Mucosa of descending colon (tissue), 3 donors: Measurements from ENCODE around the gene XPR1. TPM values are rescaled to one million over a fixed set of nuclear protein-coding genes. Genes with fewer than 3 reads are reported as not detected.

Experiments used
- ATAC-seq: fragments of 200-7000 bp; cut with Tn5 transposase; one replicate; pipeline ENCODE4 v1.9.1; 2020; ENCODE audit warnings: mild to moderate bottlenecking, moderate library complexity
- DNase-seq, 3 donors: peaks; one replicate each; pipeline ENCODE4 v3.0.0-alpha.2; 2020
- H3K36me3 ChIP-seq: fragments of 200-600 bp; one replicate; pipeline ENCODE4 v1.8.0; 2021; ENCODE audit warnings: low read depth, mild to moderate bottlenecking
- H3K4me1 ChIP-seq: fragments of 200-600 bp; one replicate; pipeline ENCODE4 v1.8.0; 2021; ENCODE audit warnings: low read depth, mild to moderate bottlenecking
- H3K4me3 ChIP-seq: fragments of 200-600 bp; one replicate; pipeline ENCODE4 v1.8.0; 2021; ENCODE audit warnings: mild to moderate bottlenecking
- H3K9me3 ChIP-seq: fragments of 200-600 bp; one replicate; pipeline ENCODE4 v1.8.0; 2021; ENCODE audit warnings: mild to moderate bottlenecking
- intact Hi-C, 2 donors: fragments of 100-400 bp; cut with DNase I in 1 of 2; cut with micrococcal nuclease in 1 of 2; formaldehyde crosslinking; loops; one replicate each; pipeline versions ENCODE4 v1.11.0 to v1.11.1; 2022; cut with DNase I, micrococcal nuclease
- total RNA-seq, 3 donors: library from RNA; stranded (reverse); fragmentation: NEBNext Ultra II Directional in 2 of 3; extraction: Animal tissue kit (Norgen Biotek cat#: 25700) in 2 of 3; gene quantifications; one replicate each; pipeline versions ENCODE4 v1.2.1 to v1.2.4, GENCODE V29; 2021 to 2023
- TF ChIP-seq, protein P1 (sequence below): fragments of 200-600 bp; IDR thresholded peaks from one replicate; pipeline ENCODE4 v1.8.0; 2022; ENCODE audit warnings: antibody characterized with exemption, mild to moderate bottlenecking
- donor health status: DM: no; HTN: no; CAD: no; lungs with moderate emphysema.
- donor health status: DM: no; HTN: no; CAD: no.
- donor health status: DM: no; HTN: yes; CAD: no.

The XPR1 gene
- total RNA-seq, 3 donors from 2014 or later = 31.6 to 64.9 (median 34.6) TPM

- intact Hi-C loops = no loop called here
- Histone ChIP-seq H3K4me1 (no peaks in the 10 kb centered on the region), H3K9me3 (no peaks in the 10 kb centered on the region), H3K4me3 (no peak overlapping the region), H3K36me3 (no peaks in the 10 kb centered on the region)
- DNase-seq (no peak), ATAC-seq (no peak)
- TF ChIP-seq, protein P1, sequence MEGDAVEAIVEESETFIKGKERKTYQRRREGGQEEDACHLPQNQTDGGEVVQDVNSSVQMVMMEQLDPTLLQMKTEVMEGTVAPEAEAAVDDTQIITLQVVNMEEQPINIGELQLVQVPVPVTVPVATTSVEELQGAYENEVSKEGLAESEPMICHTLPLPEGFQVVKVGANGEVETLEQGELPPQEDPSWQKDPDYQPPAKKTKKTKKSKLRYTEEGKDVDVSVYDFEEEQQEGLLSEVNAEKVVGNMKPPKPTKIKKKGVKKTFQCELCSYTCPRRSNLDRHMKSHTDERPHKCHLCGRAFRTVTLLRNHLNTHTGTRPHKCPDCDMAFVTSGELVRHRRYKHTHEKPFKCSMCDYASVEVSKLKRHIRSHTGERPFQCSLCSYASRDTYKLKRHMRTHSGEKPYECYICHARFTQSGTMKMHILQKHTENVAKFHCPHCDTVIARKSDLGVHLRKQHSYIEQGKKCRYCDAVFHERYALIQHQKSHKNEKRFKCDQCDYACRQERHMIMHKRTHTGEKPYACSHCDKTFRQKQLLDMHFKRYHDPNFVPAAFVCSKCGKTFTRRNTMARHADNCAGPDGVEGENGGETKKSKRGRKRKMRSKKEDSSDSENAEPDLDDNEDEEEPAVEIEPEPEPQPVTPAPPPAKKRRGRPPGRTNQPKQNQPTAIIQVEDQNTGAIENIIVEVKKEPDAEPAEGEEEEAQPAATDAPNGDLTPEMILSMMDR = no peak
Observed at GRCh38 chr1:180791806-180792205, 160.0 kb downstream of the XPR1 start.

- TF ChIP-seq, protein P1 = no peak
- ATAC-seq (no peak), DNase-seq (no peak)
- H3K4me3 ChIP-seq = no peak overlapping the region
- intact Hi-C loops = no loop called here
- H3K9me3 ChIP-seq = no peaks in the 10 kb centered on the region
- no peaks in the 10 kb centered on the region for H3K36me3 ChIP-seq
- no peaks in the 10 kb centered on the region for H3K4me1 ChIP-seq
Observed at GRCh38 chr1:180793451-180793850, 161.6 kb downstream of the XPR1 start.

DNA sequence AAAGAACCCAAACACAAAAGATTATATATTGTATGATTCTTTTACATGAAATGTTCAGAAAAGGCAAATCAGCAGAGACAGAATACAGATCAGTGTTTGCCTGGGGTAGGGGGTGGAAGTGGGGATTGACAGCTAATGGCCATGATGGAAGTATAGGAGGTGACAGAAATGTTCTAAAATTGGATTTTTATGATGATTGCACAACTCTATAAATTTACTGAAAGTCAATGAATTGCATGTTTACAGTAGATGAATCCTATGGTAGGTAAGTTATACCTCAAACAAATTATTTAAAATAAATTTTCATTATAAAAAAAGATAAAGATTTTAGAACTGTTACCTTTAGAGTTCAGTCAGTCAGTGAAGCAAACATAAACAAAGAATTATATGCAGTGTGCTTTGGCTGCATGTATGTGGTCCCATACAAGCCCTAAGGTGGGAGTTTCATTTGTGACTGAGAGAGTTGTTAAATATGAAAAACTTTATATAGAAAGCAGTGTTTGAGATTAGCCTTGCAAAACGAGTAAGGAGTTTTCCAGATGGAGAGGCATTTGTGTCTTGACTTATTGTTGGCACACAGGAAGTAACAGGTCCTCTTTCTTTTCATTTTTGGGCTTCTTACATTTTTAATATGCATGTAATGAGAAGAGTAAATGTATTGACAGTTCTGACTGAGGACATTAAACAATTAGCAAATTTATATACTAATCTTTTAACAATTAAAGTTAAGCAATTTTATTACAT, 165.2 kb downstream of the XPR1 start:
- Histone ChIP-seq H3K9me3 (no peaks in the 10 kb centered on the region), H3K4me1 (no peaks in the 10 kb centered on the region), H3K4me3 (no peak overlapping the region), H3K36me3 (no peaks in the 10 kb centered on the region)
- intact Hi-C loops = no loop called here
- ATAC-seq (no peak), DNase-seq (no peak)
- TF ChIP-seq, protein P1 = no peak

- Histone ChIP-seq H3K9me3 (no peaks in the 10 kb centered on the region), H3K4me3 (no peak overlapping the region), H3K4me1 (no peaks in the 10 kb centered on the region), H3K36me3 (no peaks in the 10 kb centered on the region)
- no peak for ATAC-seq
- intact Hi-C loops = no loop called here
- TF ChIP-seq, protein P1 = no peak
- DNase-seq = no peak
Observed at GRCh38 chr1:180800945-180801344, 169.1 kb downstream of the XPR1 start.

DNA sequence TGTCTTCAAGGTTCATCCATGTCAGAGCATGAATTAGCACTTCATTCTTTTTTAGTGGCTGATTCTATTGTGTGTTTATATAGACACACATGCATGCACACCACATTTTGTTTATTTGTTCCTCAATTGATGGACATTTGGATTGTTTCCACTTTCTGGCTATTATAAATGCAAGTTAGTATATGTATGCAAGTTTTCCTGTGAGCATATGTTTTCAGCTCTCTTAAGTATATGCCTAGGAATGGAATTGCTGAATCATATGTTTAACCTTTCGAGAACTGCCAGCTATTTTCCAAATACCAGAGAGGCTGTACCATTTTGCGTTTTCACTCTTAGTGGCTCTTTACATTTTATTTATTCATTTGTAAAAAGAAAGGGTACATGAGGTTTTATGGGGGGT, 171.0 kb downstream of the XPR1 start:
- no peak for ATAC-seq
- Histone ChIP-seq H3K36me3 (no peaks in the 10 kb centered on the region), H3K4me1 (no peaks in the 10 kb centered on the region), H3K4me3 (no peak overlapping the region), H3K9me3 (no peaks in the 10 kb centered on the region)
- TF ChIP-seq, protein P1 = no peak
- no peak for DNase-seq
- intact Hi-C loops = no loop called here

GRCh38 chr1:180805316-180805715, 173.5 kb downstream of the XPR1 start:
- Histone ChIP-seq H3K36me3 (no peaks in the 10 kb centered on the region), H3K9me3 (no peaks in the 10 kb centered on the region), H3K4me3 (no peak overlapping the region), H3K4me1 (no peaks in the 10 kb centered on the region)
- ATAC-seq (no peak), DNase-seq (no peak)
- intact Hi-C loops = no loop called here
- TF ChIP-seq, protein P1 = no peak
